Endothelial cell of umbilical vein (primary cell): ENCODE results near the gene LENG9. TPM values are rescaled to one million over a fixed set of nuclear protein-coding genes. Genes with fewer than 3 reads are reported as not detected.
"Not testable (repeated sequence)": the region's sequence is repeated elsewhere in the genome, so short reads cannot be mapped to it uniquely, and the experiment has no call there.

Experiments
- BruUV-seq: library from RNA; stranded (reverse); fragments of 400-500 nt; replicated peaks from 2 replicates; lab custom pipeline; 2021; lab: Mats Ljungman, UMichigan
- CTCF ChIA-PET: fragments of 300-600, 350-600 bp; sonication (Branson Sonifier 250); formaldehyde crosslinking; loops from one replicate; lab custom pipeline; 2021; ENCODE audit warnings: antibody characterized with exemption, inconsistent platforms; lab: Charles Lee
- POLR2A ChIA-PET: fragments of 300-600, 350-600 bp; sonication (Branson Sonifier 250); formaldehyde crosslinking; loops from one replicate; lab custom pipeline; 2021; ENCODE audit warnings: antibody characterized with exemption, inconsistent platforms; lab: Charles Lee
- DNase-seq: peaks from one replicate; pipeline ENCODE4 v3.0.0-alpha.2; 2011; ENCODE audit warnings: low read depth, low spot score
- FAIRE-seq: peaks from 2 replicates; lab custom pipeline; 2011; peaks lifted over from hg19 to GRCh38; lab: Jason Lieb, UNC
- H2AFZ ChIP-seq: 2 replicates; pipeline ENCODE4 v1.6.0; 2012; ENCODE audit warnings: low read depth, low read length, control low read depth, inconsistent platforms
- H3K27ac ChIP-seq: 2 replicates; pipeline ENCODE4 v1.5.1; 2011; ENCODE audit warnings: low read depth, mild to moderate bottlenecking, control low read depth, low read length, moderate library complexity; ENCODE audit not compliant: insufficient read depth
- H3K27me3 ChIP-seq, 2 experiments: 2 replicates each; pipeline versions ENCODE4 v1.6.0 to v1.6.1; 2011; ENCODE audit warnings: low read length in 2 of 2, mixed read lengths in 1 of 2; ENCODE audit not compliant: control insufficient read depth in 2 of 2, insufficient read depth in 2 of 2
- H3K36me3 ChIP-seq, 2 experiments: 2 replicates in 1 of 2; 3 replicates in 1 of 2; pipeline ENCODE4 v1.5.1; 2011; ENCODE audit warnings: low read length in 2 of 2, mild to moderate bottlenecking in 1 of 2, moderate library complexity in 1 of 2; ENCODE audit not compliant: control insufficient read depth in 2 of 2, insufficient read depth in 2 of 2; ENCODE audit errors: extremely low read depth in 1 of 2
- H3K4me1 ChIP-seq: 3 replicates; pipeline ENCODE4 v1.5.1; 2011; ENCODE audit warnings: mild to moderate bottlenecking, low read length; ENCODE audit not compliant: control insufficient read depth, insufficient read depth; ENCODE audit errors: extremely low read depth
- H3K4me2 ChIP-seq: 2 replicates; pipeline ENCODE4 v1.6.1; 2011; ENCODE audit warnings: low read length, control low read depth, mixed read lengths; ENCODE audit not compliant: insufficient read depth
- H3K4me3 ChIP-seq, 3 experiments: fragments of 200-600 bp in 1 of 3; sonication (generic), shearing (Covaris generic) in 1 of 3; replicated peaks in 1 of 3; 2 replicates each; pipeline ENCODE4 v1.5.1; 2011 to 2016; ENCODE audit warnings: control low read depth in 3 of 3, low read length in 3 of 3, mild to moderate bottlenecking in 2 of 3, inconsistent platforms in 1 of 3, low read depth in 1 of 3, moderate library complexity in 1 of 3; ENCODE audit not compliant: insufficient read depth in 1 of 3
- H3K79me2 ChIP-seq: 2 replicates; pipeline ENCODE4 v1.6.0; 2012; ENCODE audit warnings: low read length, inconsistent platforms; ENCODE audit not compliant: control insufficient read depth, insufficient read depth
- H3K9ac ChIP-seq: replicated peaks from 2 replicates; pipeline ENCODE3; 2011; ENCODE audit warnings: low read length, control low read depth; ENCODE audit not compliant: insufficient read depth; ENCODE audit errors: extremely low read depth
- H3K9me1 ChIP-seq: replicated peaks from 3 replicates; pipeline ENCODE4 v1.6.0; 2011; ENCODE audit warnings: mild to moderate bottlenecking, low read length; ENCODE audit not compliant: control insufficient read depth, insufficient read depth; ENCODE audit errors: extremely low read depth
- H3K9me3 ChIP-seq: replicated peaks from 2 replicates; pipeline ENCODE4 v1.5.1; 2012; ENCODE audit warnings: low read length, inconsistent platforms; ENCODE audit not compliant: control insufficient read depth, insufficient read depth
- H4K20me1 ChIP-seq: replicated peaks from 2 replicates; pipeline ENCODE3; 2011; ENCODE audit warnings: mild to moderate bottlenecking, low read length; ENCODE audit not compliant: control insufficient read depth, insufficient read depth; ENCODE audit errors: extremely low read depth
- GATA2 ChIP-seq: IDR thresholded peaks from 2 replicates; pipeline ENCODE4 v1.7.0; 2011; ENCODE audit warnings: low read depth, mild to moderate bottlenecking, moderate library complexity, mixed read lengths, low read length; ENCODE audit not compliant: insufficient read length, insufficient read depth
- POLR2AphosphoS5 ChIP-seq: IDR thresholded peaks from 2 replicates; pipeline ENCODE4 v1.6.1; 2012; ENCODE audit warnings: low read depth, mild to moderate bottlenecking, control low read depth, low read length, moderate library complexity; ENCODE audit not compliant: insufficient read depth
- dilution Hi-C: fragments of 300-500 bp; cut with MboI; formaldehyde crosslinking; loops from one replicate; pipeline ENCODE4 v1.15.0; 2019; ENCODE audit warnings: low sequenced_read_pairs; ENCODE audit not compliant: extremely low pct_ligation_motif_present
- intact Hi-C: fragments of 100-400 bp; cut with micrococcal nuclease; formaldehyde crosslinking; loops from one replicate; pipeline ENCODE4 v1.10.0; 2022
- polyA plus RNA-seq, 4 experiments: library from polyadenylated mRNA; depleted of rRNA in 3 of 4; stranded (reverse) in 3 of 4; unstranded in 1 of 4; fragments of >200 nt; gene quantifications; 2 replicates each; pipeline versions ENCODE4 v1.2.1 to v1.2.3, GENCODE V29; 2011 to 2012; ENCODE audit warnings: missing spikeins in 1 of 4
- total RNA-seq: library from RNA; stranded (reverse); gene quantifications from 2 replicates; pipeline ENCODE4 v1.2.3, GENCODE V29; 2021

LENG9 gene
- total and polyA plus RNA-seq, 2 donors (not counting 3 experiments of a cell fraction or from before 2014, with no cell fraction given): 0.97 to 2.8 TPM

GRCh38 chr19:54448040-54448773 lies 15.4 kb downstream of the LENG9 start:
- peaks cover 18 to 27% of the 10 kb centered on the region in 2 experiments for H3K36me3 ChIP-seq
- CTCF ChIA-PET: interaction anchor here (0.9 to 2.2 kb wide), 9 partner anchors 9 to 226 kb away, joined by 3 to 14 read pairs (median 4); partner anchors contain the start of genes CDC42EP5 and LENG9
- TF ChIP-seq GATA2 (no peak), POLR2AphosphoS5 (peak; percentile 55)
- peak overlapping the region; percentile 97 for H3K9ac ChIP-seq
- dilution Hi-C loops (no loop called here), intact Hi-C loops (loop anchor here (5.0 kb wide), 1 partner anchor 246 kb away; the partner anchor contains the start of gene RPS9)
- H3K4me3 ChIP-seq: peak overlapping the region; percentile 55 to 96 (median 76)
- H3K27me3 ChIP-seq: no peaks in the 10 kb centered on the region
- BruUV-seq: TSS peak; percentile 65
- H3K4me1 ChIP-seq: peaks cover 22% of the 10 kb centered on the region
- H4K20me1 ChIP-seq: peaks cover 11% of the 10 kb centered on the region
- peaks cover 57% of the 10 kb centered on the region for H3K79me2 ChIP-seq
- H3K9me1 ChIP-seq: no peaks in the 10 kb centered on the region
- H3K27ac ChIP-seq: peak overlapping the region; percentile 87
- peak overlapping the region; percentile 65 for H2AFZ ChIP-seq
- DNase-seq: peak; percentile 75
- POLR2A ChIA-PET: interaction anchor here (0.9 to 1.4 kb wide), 6 partner anchors 12 to 311 kb away, joined by 3 to 11 read pairs (median 4); partner anchors contain the start of genes CDC42EP5 and LENG9
- no peak for FAIRE-seq
- no peaks in the 10 kb centered on the region for H3K9me3 ChIP-seq
- peak overlapping the region; percentile 56 for H3K4me2 ChIP-seq

DNA sequence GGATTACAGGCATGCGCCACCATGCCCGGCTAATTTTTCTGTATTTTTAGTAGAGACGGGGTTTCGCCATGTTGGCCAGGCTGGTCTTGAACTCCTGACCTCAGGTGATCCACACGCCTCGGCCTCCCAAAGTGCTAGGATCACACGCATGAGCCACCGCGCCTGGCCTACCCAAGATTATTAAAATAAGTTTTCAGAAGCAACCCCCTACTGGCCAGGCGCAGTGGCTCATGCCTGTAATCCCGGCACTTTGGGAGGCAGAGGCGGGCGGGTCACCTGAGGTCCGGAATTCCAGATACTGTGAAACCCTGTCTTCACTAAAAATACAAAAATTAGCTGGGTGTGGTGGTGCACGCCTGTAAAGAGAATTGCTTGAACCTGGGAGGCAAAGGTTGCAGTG lies 17.2 kb downstream of the LENG9 start:
- BruUV-seq, H3K36me3 ChIP-seq, POLR2A ChIA-PET, H2AFZ ChIP-seq, DNase-seq, CTCF ChIA-PET, H3K9me3 ChIP-seq, H3K9ac ChIP-seq, H3K4me2 ChIP-seq, H3K27ac ChIP-seq, H4K20me1 ChIP-seq, dilution Hi-C loops, H3K4me3 ChIP-seq, FAIRE-seq, H3K27me3 ChIP-seq, H3K9me1 ChIP-seq: not testable (repeated sequence)
- Histone ChIP-seq H3K4me1 (peaks cover 21% of the 10 kb centered on the region), H3K79me2 (peaks cover 39% of the 10 kb centered on the region)
- intact Hi-C loops: loop anchor here (5.0 kb wide), 1 partner anchor 244 kb away; the partner anchor contains the start of gene RPS9
